Right forelimb (tissue), 1 donor: Measurements from ENCODE around the gene BEST1.
"Not testable (repeated sequence)": the region's sequence is repeated elsewhere in the genome, so short reads cannot be mapped to it uniquely, and the experiment has no call there.

Experiments
- DNase-seq: peaks from one replicate; pipeline ENCODE4 v3.0.0-alpha.2; 2018

Gene BEST1

GRCh38 chr11:61949169-61950034 is 749 bp upstream of the BEST1 start:
- DNase-seq: peak; percentile 78

GRCh38 chr11:61951484-61952135 is 1.5 kb downstream of the BEST1 start:
- no peak for DNase-seq

- no peak for DNase-seq
These were observed 2.7 kb downstream of the BEST1 start for GRCh38 chr11:61952882-61953281.

GRCh38 chr11:61953632-61954031 is 3.5 kb downstream of the BEST1 start:
- DNase-seq: not testable (repeated sequence)

GRCh38 chr11:61954106-61954850 is 4.1 kb downstream of the BEST1 start:
- no peak for DNase-seq

GRCh38 chr11:61954851-61955421 is 4.8 kb downstream of the BEST1 start:
- peak; percentile 72 for DNase-seq

GRCh38 chr11:61955422-61956135 is 5.4 kb downstream of the BEST1 start:
- DNase-seq: no peak

- no peak for DNase-seq
These were observed 6.3 kb downstream of the BEST1 start for GRCh38 chr11:61956191-61957020.

GRCh38 chr11:61957021-61957770 is 7.0 kb downstream of the BEST1 start:
- DNase-seq: no peak

GRCh38 chr11:61958590-61958989 is 8.4 kb downstream of the BEST1 start:
- no peak for DNase-seq

GRCh38 chr11:61959114-61959513 is 9.0 kb downstream of the BEST1 start:
- DNase-seq: no peak

- no peak for DNase-seq
These were observed 9.5 kb downstream of the BEST1 start for GRCh38 chr11:61959678-61960077.

GRCh38 chr11:61960532-61960931 is 10.4 kb downstream of the BEST1 start:
- no peak for DNase-seq

- peak; percentile 37 for DNase-seq
These were observed 11.5 kb downstream of the BEST1 start for GRCh38 chr11:61961570-61962212.

GRCh38 chr11:61962213-61963015 is 12.3 kb downstream of the BEST1 start:
- DNase-seq: no peak

GRCh38 chr11:61963016-61963281 is 12.8 kb downstream of the BEST1 start:
- DNase-seq: peak; percentile 43

- DNase-seq: peak; percentile 40
These were observed 13.3 kb downstream of the BEST1 start for GRCh38 chr11:61963282-61964057.

- DNase-seq: no peak
These were observed 14.0 kb downstream of the BEST1 start for GRCh38 chr11:61964058-61964665.
